ENCODE results near the gene LSM10.

The LSM10 gene

GRCh38 chr1:36432616-36433015, 34.9 kb upstream of the LSM10 start:
- no peak overlapping the region for H3K27ac ChIP-seq
- no peak for TF ChIP-seq CTCF (IDR thresholded peaks at IDR 0.05)
- no peaks in the 10 kb centered on the region for H3K4me1 ChIP-seq
- H3K4me3 ChIP-seq, result no peak overlapping the region
- no peak for DNase-seq
- no peaks in the 10 kb centered on the region for H3K9me3 ChIP-seq
- intact Hi-C loops (cut with DNase I; ENCODE audit: low total_unique reads), result no loop called here
- peaks cover 15 to 50% (median 24%) of the 10 kb centered on the region in 3 donors for H3K36me3 ChIP-seq
- H3K27me3 ChIP-seq, result no peaks in the 10 kb centered on the region

GRCh38 chr1:36425791-36426190, 28.1 kb upstream of the LSM10 start:
- no peaks in the 10 kb centered on the region for H3K27me3 ChIP-seq
- TF ChIP-seq CTCF (IDR thresholded peaks at IDR 0.05), result no peak
- H3K4me3 ChIP-seq, result no peak overlapping the region
- no peaks in the 10 kb centered on the region for H3K4me1 ChIP-seq
- intact Hi-C loops (cut with DNase I; ENCODE audit: low total_unique reads), result no loop called here
- H3K36me3 ChIP-seq, result peaks cover 9 to 57% (median 25%) of the 10 kb centered on the region in 3 donors
- H3K9me3 ChIP-seq, result no peaks in the 10 kb centered on the region
- no peak overlapping the region for H3K27ac ChIP-seq
- no peak for DNase-seq

- Histone ChIP-seq H3K27ac (no peak overlapping the region), H3K27me3 (no peaks in the 10 kb centered on the region), H3K4me1 (peaks cover 0 to 5% (median 2%) of the 10 kb centered on the region in 4 donors), H3K36me3 (peaks cover 8 to 68% (median 27%) of the 10 kb centered on the region in 3 donors), H3K9me3 (no peaks in the 10 kb centered on the region), H3K4me3 (no peak overlapping the region)
- no peak for TF ChIP-seq CTCF (IDR thresholded peaks at IDR 0.05)
- no peak for DNase-seq
- intact Hi-C loops (cut with DNase I; ENCODE audit: low total_unique reads), result loop anchor here (2.0 kb wide), 1 partner anchor 79 kb away; no protein-coding TSS in a partner anchor
Measured at GRCh38 chr1:36421649-36422048, 23.9 kb upstream of the LSM10 start.

GRCh38 chr1:36420836-36421317, 23.2 kb upstream of the LSM10 start:
- peak; percentile 92 to 93 for TF ChIP-seq CTCF (IDR thresholded peaks at IDR 0.05)
- intact Hi-C loops (cut with DNase I; ENCODE audit: low total_unique reads), result loop anchor here (2.0 kb wide), 1 partner anchor 78 kb away; no protein-coding TSS in a partner anchor

GRCh38 chr1:36420409-36420808, 22.7 kb upstream of the LSM10 start:
- Histone ChIP-seq H3K36me3 (peaks cover 8 to 66% (median 27%) of the 10 kb centered on the region in 3 donors), H3K27ac (no peak overlapping the region), H3K9me3 (no peaks in the 10 kb centered on the region), H3K4me1 (peaks cover 0 to 5% (median 2%) of the 10 kb centered on the region in 4 donors), H3K4me3 (no peak overlapping the region), H3K27me3 (no peaks in the 10 kb centered on the region)
- no peak for TF ChIP-seq CTCF (IDR thresholded peaks at IDR 0.05)
- intact Hi-C loops (cut with DNase I; ENCODE audit: low total_unique reads), result loop anchor here (2.0 kb wide), 1 partner anchor 78 kb away; no protein-coding TSS in a partner anchor
- peak in 1 of 2 donors; percentile 58 for DNase-seq

More at GRCh38 chr1:36420836-36421317, 23.2 kb upstream of the LSM10 start:
- Histone ChIP-seq H3K27ac (no peak overlapping the region), H3K27me3 (no peaks in the 10 kb centered on the region), H3K4me3 (no peak overlapping the region), H3K9me3 (no peaks in the 10 kb centered on the region), H3K4me1 (peaks cover 0 to 5% (median 2%) of the 10 kb centered on the region in 4 donors), H3K36me3 (peaks cover 8 to 70% (median 27%) of the 10 kb centered on the region in 3 donors)
- peak; percentile 82 to 93 for DNase-seq
